Thyroid gland (tissue), 4 donors: Measurements from ENCODE around the gene MGLL.

Experiments
- POLR2A ChIP-seq, 2 donors: fragments of 450-650 bp; IDR thresholded peaks; one replicate each; pipeline ENCODE4 v1.6.1; 2017; ENCODE audit warnings: antibody characterized with exemption in 2 of 2, mild to moderate bottlenecking in 2 of 2, moderate library complexity in 1 of 2
- TF ChIP-seq, protein P1 (sequence below), 6 experiments: fragments of 200-600 bp in 3 of 6; fragments of 450-650 bp in 3 of 6; sonication (generic) in 3 of 6; IDR thresholded peaks; one replicate each; pipeline ENCODE4 v1.5.1; 2016 to 2019; ENCODE audit warnings: antibody characterized with exemption in 6 of 6, mild to moderate bottlenecking in 2 of 6, inconsistent platforms in 1 of 6, moderate library complexity in 1 of 6

DNA sequence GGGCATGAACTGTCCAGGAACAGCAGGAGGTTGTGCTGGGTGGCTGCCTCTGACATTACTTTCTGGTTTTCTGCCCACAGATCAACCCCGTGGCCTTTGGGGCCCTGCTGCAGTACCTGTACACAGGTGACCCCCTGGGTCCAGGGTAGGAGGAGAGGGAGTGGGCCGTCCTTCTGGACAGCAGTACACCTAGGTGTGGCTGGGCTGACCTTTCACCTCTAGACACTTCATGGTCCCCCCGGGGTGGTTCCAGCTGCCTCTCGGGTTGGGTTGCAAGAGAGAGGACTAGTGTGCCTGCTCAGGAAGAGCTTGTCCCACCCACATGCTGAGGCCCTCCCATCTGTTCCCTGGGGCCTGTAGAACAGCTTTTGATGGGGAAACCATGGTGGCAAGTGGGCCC, 145.9 kb downstream of the MGLL start:
- TF ChIP-seq, protein P1, sequence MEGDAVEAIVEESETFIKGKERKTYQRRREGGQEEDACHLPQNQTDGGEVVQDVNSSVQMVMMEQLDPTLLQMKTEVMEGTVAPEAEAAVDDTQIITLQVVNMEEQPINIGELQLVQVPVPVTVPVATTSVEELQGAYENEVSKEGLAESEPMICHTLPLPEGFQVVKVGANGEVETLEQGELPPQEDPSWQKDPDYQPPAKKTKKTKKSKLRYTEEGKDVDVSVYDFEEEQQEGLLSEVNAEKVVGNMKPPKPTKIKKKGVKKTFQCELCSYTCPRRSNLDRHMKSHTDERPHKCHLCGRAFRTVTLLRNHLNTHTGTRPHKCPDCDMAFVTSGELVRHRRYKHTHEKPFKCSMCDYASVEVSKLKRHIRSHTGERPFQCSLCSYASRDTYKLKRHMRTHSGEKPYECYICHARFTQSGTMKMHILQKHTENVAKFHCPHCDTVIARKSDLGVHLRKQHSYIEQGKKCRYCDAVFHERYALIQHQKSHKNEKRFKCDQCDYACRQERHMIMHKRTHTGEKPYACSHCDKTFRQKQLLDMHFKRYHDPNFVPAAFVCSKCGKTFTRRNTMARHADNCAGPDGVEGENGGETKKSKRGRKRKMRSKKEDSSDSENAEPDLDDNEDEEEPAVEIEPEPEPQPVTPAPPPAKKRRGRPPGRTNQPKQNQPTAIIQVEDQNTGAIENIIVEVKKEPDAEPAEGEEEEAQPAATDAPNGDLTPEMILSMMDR (IDR thresholded peaks at IDR 0.05) = no peak
- TF ChIP-seq POLR2A (IDR thresholded peaks at IDR 0.05) = no peak
